Stimulated activated CD4-positive, alpha-beta T cell treated with anti-CD3 and anti-CD28 coated beads, Interleukin-1b, Interleukin-23, amount 100 ng/mL, for 48 hours (primary cell): ENCODE results near the gene EPS8L1.
"Not testable (repeated sequence)": the region's sequence is repeated elsewhere in the genome, so short reads cannot be mapped to it uniquely, and the experiment has no call there.

Source experiments
- DNase-seq: peaks from one replicate; pipeline ENCODE4 v3.0.0-alpha.2; 2020

EPS8L1 gene

DNA sequence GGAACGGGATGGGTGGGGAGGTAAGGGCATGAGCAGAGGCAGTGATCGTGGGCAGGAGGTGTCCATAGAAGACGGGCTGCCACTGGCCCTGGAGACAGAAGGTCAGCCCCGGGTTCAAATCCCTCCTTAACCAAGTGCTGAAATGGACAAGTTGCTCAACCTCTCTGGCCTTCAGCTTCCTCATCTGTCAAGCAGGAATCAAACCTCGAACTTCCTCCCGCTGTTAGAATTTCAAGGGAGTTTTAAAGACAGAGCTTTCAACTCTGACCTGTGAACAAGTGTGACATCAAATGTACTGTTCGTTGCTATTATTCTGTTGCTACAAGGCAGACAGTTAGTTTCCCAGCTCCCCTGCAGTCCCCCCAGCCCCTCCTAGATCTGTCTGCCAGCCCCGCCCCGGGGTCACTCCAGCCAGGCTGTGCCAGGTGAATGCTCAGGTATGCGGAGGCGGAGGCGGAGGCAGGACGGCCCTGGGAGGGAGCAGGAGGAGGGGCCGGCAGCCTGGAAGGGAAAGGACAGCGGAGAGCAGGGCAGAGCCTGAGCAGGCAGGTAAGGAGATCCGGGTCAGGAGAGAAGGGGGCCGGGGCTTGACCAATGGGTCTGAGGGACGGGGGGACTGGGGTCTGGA, at the start of gene EPS8L1:
EPS8L1 (plus strand) TSS at position 499 of the 628 bp plus-strand sequence. CDS start 576 bp downstream, outside the sequence.
- no peak for DNase-seq

DNA sequence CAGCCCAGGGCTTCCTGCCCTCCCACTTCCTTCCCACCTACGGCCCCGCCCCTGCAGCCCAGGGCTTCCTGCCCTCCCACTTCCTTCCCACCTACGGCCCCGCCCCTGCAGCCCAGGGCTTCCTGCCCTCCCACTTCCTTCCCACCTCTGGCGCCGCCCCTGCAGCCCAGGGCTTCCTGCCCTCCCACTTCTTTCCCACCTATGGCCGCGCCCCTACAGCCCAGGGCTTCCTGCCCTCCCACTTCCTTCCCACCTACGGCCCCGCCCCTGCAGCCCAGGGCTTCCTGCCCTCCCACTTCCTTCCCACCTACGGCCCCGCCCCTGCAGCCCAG, 48.6 kb upstream of the EPS8L1 start:
- DNase-seq, result not testable (repeated sequence)

DNA sequence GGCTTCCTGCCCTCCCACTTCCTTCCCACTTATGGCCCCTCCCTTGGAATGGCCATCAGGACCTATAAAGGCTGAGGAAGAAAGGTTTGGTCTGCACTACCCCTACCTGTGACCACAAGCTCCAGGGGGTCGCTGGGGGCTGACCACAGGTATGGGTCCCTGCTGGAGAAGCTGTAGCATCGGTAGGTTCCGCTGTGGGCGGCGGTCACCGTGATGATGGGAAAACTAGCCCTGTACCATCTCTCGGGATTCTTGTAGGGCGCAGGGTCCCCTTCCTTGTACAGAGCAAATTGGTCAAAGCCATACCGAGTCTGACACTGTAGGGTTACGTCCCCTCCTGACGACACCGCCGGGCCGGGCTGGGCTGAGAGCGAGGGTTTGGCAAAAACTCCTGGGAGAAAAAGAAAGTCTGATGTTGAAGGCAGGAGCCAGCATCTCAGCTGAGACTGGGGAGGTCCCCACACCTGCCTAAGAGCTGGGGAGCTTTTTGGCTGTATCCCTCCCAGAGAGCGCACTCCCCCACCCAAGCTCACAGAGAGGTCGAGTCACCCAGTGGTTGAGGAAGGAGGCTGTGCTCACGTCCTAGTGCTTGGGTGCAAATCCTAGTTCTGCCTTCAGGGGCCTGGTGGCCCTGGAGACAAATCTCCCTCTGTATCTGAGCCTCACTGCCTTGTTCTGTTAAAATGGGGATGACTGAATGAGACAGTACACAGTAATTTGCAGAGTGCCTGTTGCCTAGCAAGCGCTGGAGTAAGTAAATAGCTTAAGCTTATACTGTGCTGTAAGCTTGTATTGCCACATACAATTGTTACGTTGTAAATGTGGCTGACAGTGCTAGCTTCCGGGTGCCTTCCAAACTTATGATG, 48.0 kb upstream of the EPS8L1 start:
- no peak for DNase-seq

- DNase-seq, result no peak
These were observed 46.9 kb upstream of the EPS8L1 start for GRCh38 chr19:55028757-55029156.

DNA sequence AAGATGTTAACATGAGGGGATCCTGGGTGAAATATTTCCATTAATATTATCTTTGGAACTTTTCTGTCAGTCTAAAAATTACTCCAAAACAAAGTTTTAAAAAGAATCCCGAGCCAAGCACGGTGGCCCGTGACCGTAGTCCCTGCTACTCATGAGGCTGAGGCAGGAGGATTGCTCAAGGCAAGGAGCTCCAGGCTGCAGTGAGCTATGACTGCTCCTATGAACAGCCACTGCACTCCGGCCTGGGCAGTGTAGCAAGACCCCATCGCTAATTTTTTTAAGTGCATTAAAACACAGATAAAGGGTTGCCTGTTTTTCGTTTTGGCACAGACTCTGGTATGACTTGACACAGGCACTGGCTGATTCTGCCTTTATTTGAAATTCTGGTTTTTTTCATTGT, 44.5 kb upstream of the EPS8L1 start:
- DNase-seq, result no peak

- DNase-seq, result no peak
These were observed 43.4 kb upstream of the EPS8L1 start for GRCh38 chr19:55032170-55032800.

- not testable (repeated sequence) for DNase-seq
These were observed 42.6 kb upstream of the EPS8L1 start for GRCh38 chr19:55032976-55033643.

GRCh38 chr19:55034751-55035150, 40.9 kb upstream of the EPS8L1 start:
- DNase-seq, result no peak

GRCh38 chr19:55036058-55036457, 39.6 kb upstream of the EPS8L1 start:
- no peak for DNase-seq

- DNase-seq, result not testable (repeated sequence)
These were observed 38.1 kb upstream of the EPS8L1 start for GRCh38 chr19:55037603-55038002.

- DNase-seq, result not testable (repeated sequence)
These were observed 35.0 kb upstream of the EPS8L1 start for GRCh38 chr19:55040654-55041053.

DNA sequence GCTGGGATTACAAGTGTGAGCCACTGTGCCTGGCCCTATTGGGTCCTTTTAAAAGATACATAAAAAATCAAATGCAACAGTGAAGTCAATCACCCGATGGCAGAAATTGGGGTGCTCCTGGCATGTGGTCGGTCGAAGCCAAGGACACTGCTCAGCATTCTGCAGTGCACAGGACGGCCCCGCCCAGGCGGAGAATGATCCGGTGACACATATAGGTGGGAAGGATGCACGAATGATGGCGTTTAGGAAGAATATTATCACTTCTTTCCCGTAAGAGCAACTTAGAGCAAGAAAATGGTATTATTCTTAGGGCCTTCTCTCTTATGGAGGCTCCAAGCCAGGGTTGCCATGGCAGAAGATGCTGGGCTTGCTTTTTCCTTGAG, 34.4 kb upstream of the EPS8L1 start:
- DNase-seq, result no peak

- peak; percentile 18 for DNase-seq
These were observed 33.9 kb upstream of the EPS8L1 start for GRCh38 chr19:55041627-55042343.

DNA sequence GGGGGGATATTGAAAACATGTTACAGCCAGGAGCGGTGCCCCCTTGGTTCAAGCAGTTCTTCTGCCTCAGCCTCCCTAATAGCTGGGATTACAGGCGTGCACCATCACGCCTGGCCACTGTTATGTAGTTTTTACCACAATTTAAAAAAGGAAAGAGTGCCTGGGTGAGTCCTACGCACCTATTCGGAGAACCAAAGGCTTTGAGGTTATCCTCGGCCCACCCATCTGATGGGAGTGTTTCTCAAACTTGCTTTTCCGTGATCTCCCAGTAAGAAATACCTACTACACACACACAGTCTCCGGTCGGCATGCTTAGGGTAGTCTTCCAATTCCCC, 33.4 kb upstream of the EPS8L1 start:
- no peak for DNase-seq

GRCh38 chr19:55042688-55043087, 33.0 kb upstream of the EPS8L1 start:
- no peak for DNase-seq

- DNase-seq, result no peak
These were observed 31.4 kb upstream of the EPS8L1 start for GRCh38 chr19:55044286-55044685.

DNA sequence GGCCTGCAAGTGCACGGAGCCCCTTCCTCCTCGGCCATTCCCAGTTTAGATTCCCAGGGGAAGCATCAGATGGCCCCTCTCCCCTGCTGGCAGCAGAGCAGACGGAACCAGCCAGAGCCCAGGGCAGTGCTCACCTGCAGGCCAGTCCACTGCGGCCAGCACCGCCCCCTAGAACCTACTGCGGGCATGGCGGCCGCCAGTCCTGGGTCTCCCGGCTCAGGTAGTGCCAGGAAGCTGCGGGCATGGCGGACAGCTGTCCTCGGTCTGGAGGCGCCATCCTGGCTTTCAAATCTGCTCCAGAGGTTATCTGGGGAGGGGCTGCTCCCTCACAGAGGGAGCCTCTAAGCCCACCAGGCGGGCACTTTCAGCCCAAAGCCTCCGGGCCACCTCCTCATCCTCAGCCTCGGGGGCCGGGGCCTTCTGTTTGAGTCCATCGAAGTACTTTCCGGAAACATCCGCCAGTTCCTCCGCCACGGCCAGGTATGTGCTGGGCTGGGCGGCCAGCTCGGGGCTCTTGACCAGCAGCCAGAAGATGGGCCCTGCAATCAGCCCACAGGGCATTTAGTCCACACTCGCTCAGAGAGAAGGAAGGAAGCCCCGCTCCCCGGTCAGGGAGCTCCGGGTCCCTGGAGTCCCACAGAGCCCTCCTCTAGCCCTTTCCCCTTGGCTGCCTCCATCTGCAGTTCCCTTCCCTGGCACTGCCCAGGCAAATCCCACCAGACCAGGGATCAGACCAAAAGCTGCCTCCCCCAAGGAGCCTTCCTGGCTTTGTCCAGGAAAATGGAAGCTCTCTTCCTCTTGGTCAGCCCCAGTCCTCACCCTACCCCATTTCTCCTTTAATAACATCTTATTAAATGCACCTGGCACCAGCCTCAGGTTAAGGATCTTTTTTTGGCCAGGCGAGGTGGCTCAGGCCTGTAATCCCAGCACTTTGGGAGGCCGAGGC, 30.6 kb upstream of the EPS8L1 start:
- DNase-seq, result no peak

DNA sequence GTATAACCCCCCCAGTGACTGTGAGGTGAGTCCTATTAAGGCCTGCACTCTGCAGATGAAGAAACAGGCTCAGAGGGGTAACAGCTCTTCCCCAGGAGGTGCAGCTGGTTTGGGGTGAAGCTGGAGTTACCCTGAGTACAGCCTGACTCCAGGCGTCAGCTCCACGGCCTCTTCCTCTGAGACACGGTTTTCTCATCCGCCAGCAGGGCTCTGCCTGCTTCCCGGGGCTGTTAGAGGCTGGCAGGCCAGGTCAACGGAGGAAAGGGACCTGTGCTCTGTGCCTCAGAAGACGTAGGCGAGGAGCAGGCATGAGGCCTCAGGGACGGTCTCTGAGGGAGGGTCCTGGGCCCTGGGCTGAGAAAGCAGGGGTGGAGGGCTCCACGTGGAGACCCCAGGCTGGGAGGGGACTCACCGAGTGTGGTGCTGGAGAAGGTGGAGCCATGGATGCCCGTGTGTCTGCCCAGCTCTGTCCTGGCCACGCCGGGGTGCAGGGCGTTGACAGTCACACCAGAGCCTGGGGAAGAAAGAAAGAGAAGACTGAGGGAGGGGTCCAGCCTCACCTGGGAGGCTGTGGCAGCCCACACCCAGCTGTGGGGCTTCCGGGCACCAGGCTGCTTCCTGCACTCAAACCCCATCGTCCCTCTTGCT, 28.6 kb upstream of the EPS8L1 start:
- DNase-seq, result no peak

DNA sequence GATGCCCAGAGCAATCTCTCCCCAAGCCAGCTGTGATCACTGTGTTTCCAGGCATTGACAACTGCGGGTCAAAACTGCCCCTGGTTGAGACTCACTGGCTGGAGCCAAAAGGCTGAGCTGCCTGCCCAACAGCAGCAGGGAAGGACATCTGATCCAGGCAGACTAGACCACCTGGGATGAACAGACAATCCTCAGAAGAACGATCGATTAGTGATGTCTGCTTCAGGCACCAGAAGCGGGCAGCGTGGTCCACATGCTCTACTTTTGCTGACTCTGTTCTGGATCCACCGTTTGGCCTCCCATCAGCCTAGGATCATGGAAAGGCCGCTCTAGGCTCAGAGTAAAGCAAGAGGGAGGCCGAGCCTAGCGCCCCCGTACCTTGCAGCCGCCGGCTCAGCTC, 27.7 kb upstream of the EPS8L1 start:
- DNase-seq, result no peak

DNA sequence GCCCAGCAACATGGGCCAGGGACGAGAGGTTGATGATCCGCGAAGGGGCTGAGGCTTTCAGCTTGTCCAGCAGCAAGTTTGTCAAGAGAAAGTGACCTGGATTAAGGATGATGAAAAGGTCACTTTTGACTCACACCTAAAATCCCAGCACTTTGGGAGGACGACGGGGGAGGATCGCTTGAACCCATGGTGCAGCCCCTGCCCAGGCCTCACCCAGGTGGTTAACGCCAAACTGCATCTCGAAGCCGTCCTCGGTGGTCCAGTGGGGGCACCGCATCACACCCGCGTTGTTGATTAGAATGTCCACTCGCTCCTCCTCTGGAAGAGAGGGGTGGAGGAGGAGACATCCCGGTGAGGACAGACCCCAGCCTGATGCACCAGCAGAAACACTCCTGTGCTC, 27.2 kb upstream of the EPS8L1 start:
- no peak for DNase-seq
